Rectal smooth muscle tissue (tissue), 1 donor: ENCODE measurements around the gene GALNTL6.
A peak's percentile ranks its signal among the peaks of the same experiment; 100 is the strongest.

Experiments
- H3K27ac ChIP-seq: one replicate; pipeline ENCODE4 v1.7.0; 2013; ENCODE audit warnings: low read depth, low read length, inconsistent platforms
- H3K27me3 ChIP-seq: one replicate; pipeline ENCODE4 v1.7.0; 2013; ENCODE audit warnings: low read length; ENCODE audit not compliant: control insufficient read depth, insufficient read depth
- H3K36me3 ChIP-seq: one replicate; pipeline ENCODE4 v1.7.0; 2013; ENCODE audit warnings: low read length; ENCODE audit not compliant: control insufficient read depth, insufficient read depth
- H3K4me1 ChIP-seq: one replicate; pipeline ENCODE4 v1.7.0; 2013; ENCODE audit warnings: low read length; ENCODE audit not compliant: control insufficient read depth, insufficient read depth
- H3K4me3 ChIP-seq: one replicate; pipeline ENCODE4 v1.7.0; 2013; ENCODE audit warnings: low read length
- H3K9ac ChIP-seq: one replicate; pipeline ENCODE4 v1.7.0; 2013; ENCODE audit warnings: low read length

Gene GALNTL6

DNA sequence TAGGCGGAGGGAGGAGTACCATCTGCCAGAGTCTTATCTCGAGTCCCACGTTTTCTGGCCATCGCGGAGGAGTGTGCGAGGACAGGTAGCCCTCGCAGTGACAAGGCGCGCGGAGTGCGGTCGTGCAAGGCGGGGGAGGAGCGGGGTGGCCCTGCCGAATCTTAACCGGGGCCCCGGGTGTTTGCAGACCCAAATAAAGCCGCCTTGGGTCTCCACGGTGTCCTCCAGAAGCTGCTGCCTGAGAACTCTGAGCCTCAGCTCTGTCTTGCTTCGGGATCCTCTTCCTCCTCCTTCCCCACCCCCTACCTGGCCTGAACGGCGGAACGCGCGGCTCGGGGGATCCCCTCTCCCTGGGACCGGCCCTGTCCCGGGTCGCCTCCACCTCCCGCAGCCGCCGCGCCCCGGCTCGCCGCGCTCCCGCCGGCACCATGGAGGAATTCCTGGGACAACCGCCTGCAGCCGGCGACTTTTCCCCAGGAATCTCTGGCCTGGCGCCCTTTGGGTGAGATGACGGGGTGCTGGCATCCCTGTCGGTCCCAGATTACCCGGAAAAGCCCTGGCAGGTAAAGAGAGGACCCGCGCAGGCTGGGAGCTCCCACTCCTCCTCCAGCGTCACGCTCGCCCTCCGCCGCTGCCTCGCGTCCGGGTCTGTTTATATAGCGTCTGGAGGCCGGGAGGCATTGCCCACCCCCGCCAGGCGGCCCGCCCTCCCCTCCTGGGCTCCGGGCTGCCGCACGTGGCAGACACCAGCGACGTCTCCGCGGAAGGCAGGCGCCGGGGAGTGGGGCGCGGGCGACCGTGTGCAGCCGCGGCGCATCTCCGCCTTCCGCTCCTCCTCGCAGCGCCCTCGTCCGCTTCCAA, at the start of gene GALNTL6:
Gene GALNTL6, plus strand, starts transcription at position 740 of the 861 bp plus-strand sequence.
- H3K27ac ChIP-seq: no peak within 1 kb of the TSS
- peak within 1 kb of the TSS; percentile 22 for H3K4me3 ChIP-seq
- H3K36me3 ChIP-seq: no peaks in the 10 kb centered on the region
- H3K9ac ChIP-seq: no peak within 1 kb of the TSS
- peaks cover 6% of the 10 kb centered on the region for H3K27me3 ChIP-seq
- no peaks in the 10 kb centered on the region for H3K4me1 ChIP-seq

DNA sequence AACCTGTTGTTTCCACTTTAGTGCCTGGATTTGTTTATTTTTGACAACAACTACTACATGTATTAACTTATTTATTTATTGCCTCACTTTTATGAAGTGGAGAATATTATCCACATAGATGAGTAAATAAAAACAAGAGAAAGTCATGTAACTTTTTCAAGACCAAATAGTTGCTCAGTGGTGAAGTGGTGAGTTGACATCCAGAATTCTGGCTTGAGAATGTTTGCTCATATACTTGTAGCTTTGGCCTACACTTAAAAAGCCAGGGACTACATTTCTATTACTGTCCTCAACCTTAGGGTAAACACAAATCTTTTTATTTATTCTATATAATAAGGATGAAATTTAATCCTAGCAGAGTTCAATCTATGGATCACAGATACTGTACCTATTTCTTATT, 47.7 kb upstream of the GALNTL6 start:
- H3K9ac ChIP-seq: no peak overlapping the region
- no peaks in the 10 kb centered on the region for H3K36me3 ChIP-seq
- H3K4me3 ChIP-seq: no peak overlapping the region
- H3K27me3 ChIP-seq: no peaks in the 10 kb centered on the region
- no peaks in the 10 kb centered on the region for H3K4me1 ChIP-seq
- H3K27ac ChIP-seq: no peak overlapping the region

DNA sequence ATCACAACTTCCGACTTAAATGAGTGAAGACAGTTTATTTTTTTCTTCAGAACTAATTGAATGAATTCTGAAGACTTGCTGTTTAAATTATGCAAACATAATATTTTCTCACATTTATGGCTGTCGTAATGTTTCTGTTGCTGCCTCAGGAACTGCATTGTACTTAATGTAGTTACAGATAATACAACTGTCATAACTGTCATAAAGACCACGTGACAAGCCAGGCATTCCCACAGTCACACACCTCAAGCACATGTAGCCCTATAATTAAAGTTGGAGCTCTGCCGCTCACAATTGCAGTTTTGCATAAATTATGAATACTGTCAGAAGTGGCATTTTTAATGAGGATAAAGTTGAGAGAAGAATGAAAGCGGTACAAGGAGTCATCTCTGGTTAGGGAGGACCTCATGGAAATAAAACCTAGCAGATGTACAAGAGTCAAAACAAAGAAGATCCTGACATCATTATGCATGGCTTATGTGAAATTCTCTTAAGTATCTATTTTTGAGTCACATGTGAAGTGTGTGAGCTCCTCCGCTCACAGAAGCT, 38.5 kb upstream of the GALNTL6 start:
- Histone ChIP-seq H3K4me1 (no peaks in the 10 kb centered on the region), H3K9ac (no peak overlapping the region), H3K27ac (no peak overlapping the region), H3K36me3 (no peaks in the 10 kb centered on the region), H3K4me3 (no peak overlapping the region), H3K27me3 (no peaks in the 10 kb centered on the region)

DNA sequence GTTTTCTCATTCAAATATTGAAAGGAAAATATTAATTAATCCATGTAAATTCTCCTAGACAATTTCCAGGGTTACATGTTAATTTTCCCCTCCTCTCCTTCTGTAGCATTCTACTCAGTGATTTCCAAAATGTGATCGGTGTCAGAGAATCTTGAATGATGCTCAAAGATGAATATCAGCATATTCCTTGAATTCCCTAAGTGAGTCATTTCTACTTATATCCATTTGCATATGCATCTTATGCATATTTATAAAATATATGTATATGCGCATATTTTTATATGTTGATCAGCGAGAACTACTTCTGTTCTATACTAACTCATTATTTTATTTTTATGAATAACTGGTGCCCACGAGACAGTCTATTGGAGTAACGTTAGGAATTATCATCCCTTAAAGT, 33.9 kb upstream of the GALNTL6 start:
- Histone ChIP-seq H3K4me3 (no peak overlapping the region), H3K27me3 (no peaks in the 10 kb centered on the region), H3K9ac (no peak overlapping the region), H3K4me1 (no peaks in the 10 kb centered on the region), H3K27ac (no peak overlapping the region), H3K36me3 (no peaks in the 10 kb centered on the region)

DNA sequence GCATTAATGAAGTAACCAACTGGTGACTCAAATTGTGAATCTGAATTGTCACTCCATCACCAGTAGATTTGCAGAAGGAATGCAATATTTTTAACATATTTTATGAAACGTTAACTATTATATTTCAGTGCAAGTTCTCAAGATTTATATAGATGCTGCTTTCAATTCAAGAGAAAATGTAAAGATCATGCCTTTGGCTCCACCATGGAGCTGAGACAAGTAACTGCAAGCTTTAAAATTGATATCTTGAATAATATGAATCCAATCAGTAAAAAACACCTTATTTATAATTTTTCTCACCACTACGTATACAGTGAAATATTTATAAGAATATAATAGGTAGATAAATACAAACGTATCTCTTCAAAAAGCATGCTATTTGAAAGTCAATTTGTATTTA, 27.8 kb upstream of the GALNTL6 start:
- Histone ChIP-seq H3K36me3 (no peaks in the 10 kb centered on the region), H3K4me1 (no peaks in the 10 kb centered on the region), H3K27me3 (no peaks in the 10 kb centered on the region), H3K9ac (no peak overlapping the region), H3K27ac (no peak overlapping the region), H3K4me3 (no peak overlapping the region)

DNA sequence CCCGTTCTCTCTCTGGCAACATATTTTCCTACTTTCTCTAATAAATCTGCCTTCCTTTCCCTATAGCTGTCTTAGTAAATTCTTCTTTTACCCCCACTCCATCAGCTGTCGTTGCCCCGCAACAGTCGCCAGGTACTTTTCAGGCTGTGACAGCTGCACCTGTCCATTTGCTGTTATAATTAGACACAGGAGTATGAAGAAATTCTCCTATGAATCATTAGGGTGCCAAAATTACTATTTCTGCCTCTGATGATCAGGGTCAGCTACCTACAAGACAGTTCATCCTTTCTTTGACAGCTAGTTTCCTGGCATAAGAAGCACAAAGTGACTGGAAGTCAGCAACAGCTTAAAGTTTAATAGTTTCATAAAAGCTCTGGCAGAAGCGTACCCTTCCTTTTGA, 19.5 kb upstream of the GALNTL6 start:
- Histone ChIP-seq H3K4me3 (no peak overlapping the region), H3K4me1 (no peaks in the 10 kb centered on the region), H3K36me3 (no peaks in the 10 kb centered on the region), H3K27me3 (no peaks in the 10 kb centered on the region), H3K27ac (no peak overlapping the region), H3K9ac (no peak overlapping the region)

DNA sequence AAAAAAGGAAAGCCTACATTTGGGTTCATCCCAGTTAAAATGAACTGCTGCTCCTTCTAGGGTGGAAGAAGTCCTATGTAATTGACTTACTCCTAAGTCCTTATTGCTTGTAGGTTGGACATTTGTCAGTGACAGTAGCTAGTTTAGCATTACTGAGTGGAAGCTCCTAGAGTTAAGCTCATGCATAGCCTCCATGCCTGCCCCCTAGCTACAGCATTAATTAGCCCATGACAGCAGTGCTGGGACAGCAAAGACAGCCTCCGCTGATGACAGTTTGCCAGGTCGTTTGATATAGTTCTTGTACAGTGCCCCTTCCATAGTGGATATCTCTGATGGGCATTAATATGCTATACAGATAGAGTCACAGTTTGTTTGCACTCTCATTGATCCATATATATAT, 18.7 kb upstream of the GALNTL6 start:
- no peaks in the 10 kb centered on the region for H3K27me3 ChIP-seq
- no peak overlapping the region for H3K27ac ChIP-seq
- H3K4me1 ChIP-seq: no peaks in the 10 kb centered on the region
- H3K9ac ChIP-seq: no peak overlapping the region
- no peaks in the 10 kb centered on the region for H3K36me3 ChIP-seq
- no peak overlapping the region for H3K4me3 ChIP-seq

DNA sequence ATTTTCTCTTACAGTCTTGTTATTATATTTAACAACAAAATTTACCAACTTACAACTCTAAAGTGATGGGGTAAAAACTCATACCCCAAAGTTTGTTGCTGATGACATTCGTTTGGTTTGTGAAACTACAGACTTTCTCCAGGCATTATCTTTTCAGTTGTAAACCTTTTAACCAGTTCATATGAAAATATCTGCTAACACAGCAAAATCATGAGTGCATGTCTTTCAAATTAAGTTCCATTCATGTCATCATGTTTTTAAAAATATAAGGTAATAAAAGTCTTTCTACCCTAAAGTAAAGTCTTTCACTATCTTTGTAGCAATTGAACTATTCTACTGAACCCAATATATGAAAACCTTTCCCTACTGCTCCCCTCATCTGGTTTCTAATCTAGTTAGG, 3.4 kb upstream of the GALNTL6 start:
- Histone ChIP-seq H3K9ac (no peak overlapping the region), H3K27ac (no peak overlapping the region), H3K4me3 (no peak overlapping the region), H3K4me1 (no peaks in the 10 kb centered on the region), H3K27me3 (peaks cover 6% of the 10 kb centered on the region), H3K36me3 (no peaks in the 10 kb centered on the region)

DNA sequence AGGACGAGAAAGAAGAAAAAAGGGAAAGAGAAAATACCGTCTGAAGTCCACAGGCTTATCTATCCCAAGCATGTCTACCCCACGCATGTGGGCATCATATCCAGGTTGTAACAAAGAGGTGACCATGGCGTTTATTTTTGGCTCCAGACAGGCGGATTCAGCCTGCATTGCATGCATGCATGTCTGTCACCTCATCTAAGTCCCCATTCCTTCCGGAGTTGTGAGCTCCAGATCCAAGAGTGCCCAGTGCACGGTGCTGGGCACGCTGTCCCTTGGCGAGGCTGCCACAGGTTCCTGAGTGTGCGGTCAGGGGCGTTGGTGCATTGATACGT, 905 bp upstream of the GALNTL6 start:
- no peak overlapping the region for H3K27ac ChIP-seq
- peaks cover 6% of the 10 kb centered on the region for H3K27me3 ChIP-seq
- H3K9ac ChIP-seq: no peak overlapping the region
- no peaks in the 10 kb centered on the region for H3K4me1 ChIP-seq
- no peaks in the 10 kb centered on the region for H3K36me3 ChIP-seq
- no peak overlapping the region for H3K4me3 ChIP-seq

DNA sequence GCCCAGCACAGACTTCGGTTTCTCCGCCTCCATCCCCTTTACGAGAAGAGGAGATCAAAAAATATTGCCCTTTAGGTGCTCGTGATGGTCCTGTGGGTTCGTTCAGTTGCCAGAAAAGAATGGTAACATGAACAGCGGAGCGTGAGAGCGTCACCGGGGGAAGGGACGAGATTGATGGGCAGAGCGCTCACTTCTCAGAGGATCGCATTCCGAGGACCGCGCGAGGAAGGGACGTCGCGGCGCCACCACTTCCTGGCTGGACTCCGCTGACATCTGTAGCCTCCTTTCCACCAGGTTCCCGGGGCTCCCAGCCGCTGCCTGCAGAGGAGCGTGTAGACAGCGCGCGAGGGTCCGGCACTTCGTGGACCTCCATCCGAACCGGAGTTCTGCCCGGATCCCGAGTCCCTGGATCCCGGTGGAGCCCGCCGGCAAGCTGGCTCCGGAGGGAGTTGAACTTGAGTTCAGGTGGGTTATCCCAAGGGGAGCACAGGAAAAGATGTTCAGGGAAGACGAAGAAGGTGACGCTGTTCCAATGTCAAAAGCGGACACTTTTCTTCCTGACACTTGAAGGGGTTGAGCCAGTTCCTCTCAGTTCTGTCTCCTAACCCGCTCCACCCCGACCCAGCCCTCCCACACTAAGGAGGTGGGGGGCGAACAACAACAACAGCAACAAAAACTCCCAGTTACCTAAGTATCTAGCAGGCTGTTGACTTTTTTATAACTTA, 484 bp downstream of the GALNTL6 start:
- Histone ChIP-seq H3K27ac (no peak overlapping the region), H3K4me1 (no peaks in the 10 kb centered on the region), H3K4me3 (peak overlapping the region; percentile 22), H3K9ac (no peak overlapping the region), H3K27me3 (peaks cover 6% of the 10 kb centered on the region), H3K36me3 (no peaks in the 10 kb centered on the region)

DNA sequence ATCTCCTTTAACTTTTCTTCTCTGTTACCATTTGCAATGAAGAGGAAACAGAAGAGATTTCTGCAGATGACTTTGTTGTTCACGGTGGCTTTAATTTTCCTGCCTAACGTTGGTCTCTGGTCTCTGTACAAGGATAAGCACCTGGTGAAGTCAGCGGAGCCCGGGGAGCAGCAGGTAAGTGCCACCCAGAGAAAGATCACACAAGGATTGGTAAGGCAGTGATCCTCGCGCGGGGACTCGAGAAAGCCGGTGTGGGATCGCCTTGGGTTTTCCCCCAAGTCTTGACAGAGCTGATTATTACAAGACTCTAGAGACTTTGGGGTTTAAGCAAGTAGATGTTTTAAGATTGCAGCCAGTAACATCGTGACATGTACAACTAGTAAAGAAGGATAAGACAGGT, 1.3 kb downstream of the GALNTL6 start:
- H3K4me3 ChIP-seq: no peak overlapping the region
- peaks cover 6% of the 10 kb centered on the region for H3K27me3 ChIP-seq
- no peaks in the 10 kb centered on the region for H3K4me1 ChIP-seq
- H3K36me3 ChIP-seq: no peaks in the 10 kb centered on the region
- no peak overlapping the region for H3K9ac ChIP-seq
- no peak overlapping the region for H3K27ac ChIP-seq

DNA sequence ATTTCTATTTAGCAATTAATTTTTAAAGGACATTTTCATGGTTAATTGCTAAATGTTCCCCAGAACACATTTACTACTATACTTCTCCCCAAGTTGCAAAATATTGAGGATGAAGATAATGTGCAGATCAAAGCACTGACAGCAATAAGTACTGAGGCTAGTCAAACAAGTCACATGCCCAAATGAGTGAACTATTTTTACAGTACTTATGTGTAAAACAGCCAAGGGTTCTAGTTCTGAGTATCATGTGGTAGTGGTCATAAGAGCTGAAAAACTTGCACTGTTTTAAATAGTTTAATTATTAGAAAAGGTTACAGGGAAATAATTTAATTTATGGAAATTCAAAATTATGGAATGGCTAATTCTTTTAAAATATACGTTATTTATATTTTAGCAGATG, 3.8 kb downstream of the GALNTL6 start:
- H3K36me3 ChIP-seq: no peaks in the 10 kb centered on the region
- H3K27ac ChIP-seq: no peak overlapping the region
- no peak overlapping the region for H3K4me3 ChIP-seq
- H3K4me1 ChIP-seq: no peaks in the 10 kb centered on the region
- no peak overlapping the region for H3K9ac ChIP-seq
- H3K27me3 ChIP-seq: peaks cover 6% of the 10 kb centered on the region
